ENCODE data around the gene GRK3. TPM values are rescaled to one million over a fixed set of nuclear protein-coding genes. Genes with fewer than 3 reads are reported as not detected.

The GRK3 gene
- total RNA-seq, 4 donors from 2014 or later, result 3.6 to 10.9 (median 7.1) TPM

DNA sequence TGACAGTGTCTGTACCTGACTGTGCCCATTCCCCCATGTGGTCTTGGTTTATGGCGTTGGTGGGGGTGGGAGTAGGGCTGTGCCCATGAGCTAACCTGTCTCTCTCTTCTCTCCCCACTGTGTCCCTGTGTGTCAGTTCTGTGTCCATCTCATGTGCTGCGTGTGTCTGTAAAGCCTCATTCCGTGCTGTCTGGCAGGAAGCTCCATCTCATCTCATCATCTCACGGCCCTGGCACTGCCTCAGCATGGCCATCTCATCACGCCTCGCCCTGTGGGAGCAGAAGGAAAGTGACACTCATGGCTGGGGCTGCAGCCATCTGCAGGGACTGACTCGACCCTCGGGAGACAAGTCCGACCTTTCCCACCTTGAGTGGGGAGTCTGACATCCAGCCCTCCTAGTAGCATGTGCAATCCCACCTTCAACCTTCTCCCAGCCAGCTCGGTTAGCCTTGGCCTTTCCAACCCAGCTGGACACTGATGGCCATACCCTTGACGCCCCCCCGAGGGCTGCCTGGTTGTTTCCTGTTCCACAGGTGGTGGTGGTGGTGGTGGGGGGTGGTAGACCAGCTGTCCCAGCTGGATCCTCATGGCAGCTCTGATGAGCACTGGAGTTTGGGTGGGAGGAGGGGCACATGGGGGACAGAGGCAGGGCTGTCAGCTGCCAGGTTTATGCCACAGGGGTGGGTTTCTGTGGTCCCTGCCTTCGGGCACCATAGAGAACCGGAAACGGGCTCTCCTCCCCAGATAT is 196.5 kb downstream of the GRK3 start:
- TF ChIP-seq POLR2A (IDR thresholded peaks at IDR 0.05) (no peak), EP300 (IDR thresholded peaks at IDR 0.05) (no peak), POLR2AphosphoS5 (IDR thresholded peaks at IDR 0.05) (no peak)
- TF ChIP-seq, protein P1, sequence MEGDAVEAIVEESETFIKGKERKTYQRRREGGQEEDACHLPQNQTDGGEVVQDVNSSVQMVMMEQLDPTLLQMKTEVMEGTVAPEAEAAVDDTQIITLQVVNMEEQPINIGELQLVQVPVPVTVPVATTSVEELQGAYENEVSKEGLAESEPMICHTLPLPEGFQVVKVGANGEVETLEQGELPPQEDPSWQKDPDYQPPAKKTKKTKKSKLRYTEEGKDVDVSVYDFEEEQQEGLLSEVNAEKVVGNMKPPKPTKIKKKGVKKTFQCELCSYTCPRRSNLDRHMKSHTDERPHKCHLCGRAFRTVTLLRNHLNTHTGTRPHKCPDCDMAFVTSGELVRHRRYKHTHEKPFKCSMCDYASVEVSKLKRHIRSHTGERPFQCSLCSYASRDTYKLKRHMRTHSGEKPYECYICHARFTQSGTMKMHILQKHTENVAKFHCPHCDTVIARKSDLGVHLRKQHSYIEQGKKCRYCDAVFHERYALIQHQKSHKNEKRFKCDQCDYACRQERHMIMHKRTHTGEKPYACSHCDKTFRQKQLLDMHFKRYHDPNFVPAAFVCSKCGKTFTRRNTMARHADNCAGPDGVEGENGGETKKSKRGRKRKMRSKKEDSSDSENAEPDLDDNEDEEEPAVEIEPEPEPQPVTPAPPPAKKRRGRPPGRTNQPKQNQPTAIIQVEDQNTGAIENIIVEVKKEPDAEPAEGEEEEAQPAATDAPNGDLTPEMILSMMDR (IDR thresholded peaks at IDR 0.05), result no peak
- no peak overlapping the region for H3K4me3 ChIP-seq
- WGBS, result 89% methylated on average over 14 of the region's 15 CpGs
- no peak for DNase-seq (ENCODE audit: low spot score in 2 of 2)
- no peaks in the 10 kb centered on the region for H3K36me3 ChIP-seq
- H3K27ac ChIP-seq, result no peak overlapping the region
- no peaks in the 10 kb centered on the region for H3K9me3 ChIP-seq
- H3K4me1 ChIP-seq, result no peaks in the 10 kb centered on the region
- peaks cover 9% of the 10 kb centered on the region for H3K27me3 ChIP-seq

DNA sequence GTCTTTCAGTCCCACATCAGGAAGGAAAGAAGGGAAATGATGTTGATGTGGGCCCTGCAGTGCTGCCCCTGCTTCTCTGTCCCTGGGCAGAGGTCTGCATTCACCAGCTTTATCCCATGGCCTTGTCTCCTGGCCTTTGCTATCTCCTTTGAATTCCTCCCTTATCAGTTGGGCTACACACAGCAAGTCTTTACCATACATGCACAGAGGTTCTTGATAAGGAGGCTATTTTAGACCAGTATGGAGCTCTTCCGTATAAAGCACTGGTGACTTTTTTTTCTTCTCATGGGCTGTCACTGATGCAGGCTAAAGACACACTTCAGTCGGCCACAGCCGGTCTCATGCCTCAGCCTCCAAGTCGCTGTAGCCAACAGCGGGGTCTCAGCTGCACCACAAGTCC is 197.7 kb downstream of the GRK3 start:
- no peaks in the 10 kb centered on the region for H3K4me1 ChIP-seq
- H3K27me3 ChIP-seq, result peaks cover 9% of the 10 kb centered on the region
- H3K4me3 ChIP-seq, result no peak overlapping the region
- H3K36me3 ChIP-seq, result no peaks in the 10 kb centered on the region
- no peak overlapping the region for H3K27ac ChIP-seq
- H3K9me3 ChIP-seq, result peaks cover 7% of the 10 kb centered on the region
- WGBS, result 96% methylated on average over 5 of the region's 5 CpGs
- TF ChIP-seq POLR2AphosphoS5 (IDR thresholded peaks at IDR 0.05), result no peak
- no peak for TF ChIP-seq EP300 (IDR thresholded peaks at IDR 0.05)
- TF ChIP-seq, protein P1 (IDR thresholded peaks at IDR 0.05), result no peak
- TF ChIP-seq POLR2A (IDR thresholded peaks at IDR 0.05), result no peak
- no peak for DNase-seq (ENCODE audit: low spot score in 2 of 2)

DNA sequence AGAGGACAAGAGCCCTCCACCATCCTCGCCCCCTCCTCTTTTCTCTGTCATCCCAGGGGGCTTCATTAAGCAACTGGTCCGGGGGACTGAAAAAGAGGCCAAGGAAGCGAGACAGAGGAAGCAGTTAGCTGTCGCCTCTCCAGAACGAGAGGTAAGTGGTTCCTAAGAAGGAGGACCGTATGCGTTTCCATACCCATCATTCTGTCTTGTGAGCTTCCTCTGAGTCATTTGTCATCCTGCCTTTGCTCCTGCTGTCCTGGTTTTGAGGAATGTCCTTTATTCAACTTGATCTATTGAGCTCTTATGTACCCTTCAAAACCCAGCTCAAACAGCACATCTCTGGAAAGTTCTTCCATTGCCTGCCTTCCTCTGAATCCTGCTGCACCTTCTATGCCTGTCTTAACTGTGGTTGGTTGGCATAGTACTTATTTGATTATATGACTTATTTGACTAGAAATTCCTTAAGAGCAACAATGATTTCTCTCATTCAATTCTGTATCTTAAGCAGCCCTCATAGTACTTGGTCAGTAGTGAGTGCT is 198.8 kb downstream of the GRK3 start:
- TF ChIP-seq POLR2AphosphoS5 (IDR thresholded peaks at IDR 0.05), result no peak
- no peak for TF ChIP-seq POLR2A (IDR thresholded peaks at IDR 0.05)
- TF ChIP-seq, protein P1 (IDR thresholded peaks at IDR 0.05), result no peak
- no peak for TF ChIP-seq EP300 (IDR thresholded peaks at IDR 0.05)
- Histone ChIP-seq H3K4me1 (no peaks in the 10 kb centered on the region), H3K9me3 (peaks cover 7% of the 10 kb centered on the region), H3K27me3 (peaks cover 9% of the 10 kb centered on the region), H3K4me3 (no peak overlapping the region), H3K36me3 (no peaks in the 10 kb centered on the region), H3K27ac (no peak overlapping the region)
- no peak for DNase-seq (ENCODE audit: low spot score in 2 of 2)
- WGBS, result 63% methylated on average over 7 of the region's 7 CpGs

DNA sequence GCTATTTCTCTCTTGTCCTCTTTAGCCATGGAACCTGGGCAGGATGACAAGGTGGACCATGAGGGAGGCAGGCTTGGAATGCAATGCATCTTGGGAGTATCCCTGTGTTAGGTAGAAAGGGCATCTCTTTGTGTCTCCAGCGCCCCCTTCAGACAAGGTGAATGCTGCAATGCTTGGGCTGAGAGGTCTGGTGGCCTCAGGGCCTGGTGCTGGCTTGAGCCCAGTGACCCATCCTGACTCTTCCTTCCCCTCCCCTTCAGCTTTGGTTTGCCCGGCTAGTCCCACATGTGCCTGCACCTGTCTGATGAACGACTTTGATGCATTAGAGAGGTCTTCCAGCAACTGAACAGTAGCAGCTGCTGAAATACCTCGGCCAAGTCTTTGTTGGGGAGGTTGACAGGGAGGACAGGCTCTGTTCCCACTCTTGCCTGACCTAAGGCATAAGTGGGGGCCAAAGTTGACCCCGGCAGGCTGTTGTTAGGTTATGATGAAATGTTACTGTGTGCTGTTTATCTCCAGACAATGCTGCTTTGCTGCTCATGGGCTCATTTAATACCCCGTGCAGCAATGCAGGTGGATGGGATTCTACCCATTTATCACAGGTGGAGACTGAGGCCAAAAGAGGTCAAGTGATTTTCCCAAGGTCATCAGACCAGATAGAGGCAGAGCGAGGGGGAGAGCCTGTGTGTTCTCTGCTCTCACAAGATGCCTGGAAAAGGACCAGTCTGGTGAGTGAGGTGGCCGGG is 200.0 kb downstream of the GRK3 start:
- H3K27ac ChIP-seq, result no peak overlapping the region
- H3K9me3 ChIP-seq, result peaks cover 7% of the 10 kb centered on the region
- WGBS, result 69% methylated on average over 8 of the region's 8 CpGs
- no peaks in the 10 kb centered on the region for H3K36me3 ChIP-seq
- no peaks in the 10 kb centered on the region for H3K4me1 ChIP-seq
- H3K4me3 ChIP-seq, result no peak overlapping the region
- H3K27me3 ChIP-seq, result peaks cover 14% of the 10 kb centered on the region
- TF ChIP-seq POLR2AphosphoS5 (IDR thresholded peaks at IDR 0.05) (no peak), EP300 (IDR thresholded peaks at IDR 0.05) (no peak), POLR2A (IDR thresholded peaks at IDR 0.05) (no peak)
- TF ChIP-seq, protein P1 (IDR thresholded peaks at IDR 0.05), result no peak
- no peak for DNase-seq (ENCODE audit: low spot score in 2 of 2)

DNA sequence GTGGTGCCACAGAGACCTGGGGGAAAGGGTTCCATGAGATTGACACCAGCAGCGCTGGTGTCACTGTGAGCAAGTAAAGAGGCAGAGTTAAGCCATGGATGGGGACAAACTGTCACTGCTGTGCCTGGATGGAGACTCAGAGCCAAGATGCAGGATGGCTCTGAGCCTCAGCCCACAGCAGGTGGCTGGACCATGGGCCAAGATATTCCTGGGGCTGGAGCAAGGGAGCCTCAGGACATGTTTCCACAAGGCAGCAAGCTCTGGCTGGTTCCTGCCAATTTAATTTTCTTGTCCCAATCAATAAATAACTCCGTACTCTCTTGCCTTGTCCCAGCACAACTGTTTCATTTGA is 200.5 kb downstream of the GRK3 start:
- H3K36me3 ChIP-seq, result no peaks in the 10 kb centered on the region
- H3K27ac ChIP-seq, result no peak overlapping the region
- H3K27me3 ChIP-seq, result peaks cover 14% of the 10 kb centered on the region
- no peak for DNase-seq (ENCODE audit: low spot score in 2 of 2)
- no peaks in the 10 kb centered on the region for H3K4me1 ChIP-seq
- TF ChIP-seq POLR2A (IDR thresholded peaks at IDR 0.05) (no peak), EP300 (IDR thresholded peaks at IDR 0.05) (no peak), POLR2AphosphoS5 (IDR thresholded peaks at IDR 0.05) (no peak)
- TF ChIP-seq, protein P1 (IDR thresholded peaks at IDR 0.05), result no peak
- no peak overlapping the region for H3K4me3 ChIP-seq
- peaks cover 7% of the 10 kb centered on the region for H3K9me3 ChIP-seq
- 88% methylated on average over 2 of the region's 2 CpGs for WGBS

Data from suprapubic skin (tissue), 4 donors.